CD4-positive, alpha-beta T cell treated with Interferon gamma for 1 hour (primary cell): ENCODE data around the gene MAPKAPK2.

Source experiments
- DNase-seq: peaks from one replicate; pipeline ENCODE4 v3.0.0-alpha.2; 2020

Gene MAPKAPK2

DNA sequence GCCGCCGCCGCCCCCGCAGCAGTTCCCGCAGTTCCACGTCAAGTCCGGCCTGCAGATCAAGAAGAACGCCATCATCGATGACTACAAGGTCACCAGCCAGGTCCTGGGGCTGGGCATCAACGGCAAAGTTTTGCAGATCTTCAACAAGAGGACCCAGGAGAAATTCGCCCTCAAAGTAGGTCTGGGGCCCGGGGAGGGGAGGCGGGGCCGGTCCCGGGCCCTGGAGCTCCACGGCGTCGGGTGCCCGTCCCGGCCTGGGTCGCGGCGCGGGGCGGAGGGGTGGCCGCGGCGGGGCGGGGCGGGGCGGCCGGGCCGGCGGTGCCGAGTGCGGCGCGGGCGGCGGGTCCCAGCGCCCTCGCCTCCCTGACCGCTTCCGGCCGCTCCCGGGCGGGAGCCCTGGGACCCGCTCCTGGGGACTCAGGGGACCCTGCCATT, 646 bp downstream of the MAPKAPK2 start:
- DNase-seq, result peak; percentile 31

- DNase-seq, result peak; percentile 72
Observed at GRCh38 chr1:206685769-206686477, 1.2 kb downstream of the MAPKAPK2 start.

DNA sequence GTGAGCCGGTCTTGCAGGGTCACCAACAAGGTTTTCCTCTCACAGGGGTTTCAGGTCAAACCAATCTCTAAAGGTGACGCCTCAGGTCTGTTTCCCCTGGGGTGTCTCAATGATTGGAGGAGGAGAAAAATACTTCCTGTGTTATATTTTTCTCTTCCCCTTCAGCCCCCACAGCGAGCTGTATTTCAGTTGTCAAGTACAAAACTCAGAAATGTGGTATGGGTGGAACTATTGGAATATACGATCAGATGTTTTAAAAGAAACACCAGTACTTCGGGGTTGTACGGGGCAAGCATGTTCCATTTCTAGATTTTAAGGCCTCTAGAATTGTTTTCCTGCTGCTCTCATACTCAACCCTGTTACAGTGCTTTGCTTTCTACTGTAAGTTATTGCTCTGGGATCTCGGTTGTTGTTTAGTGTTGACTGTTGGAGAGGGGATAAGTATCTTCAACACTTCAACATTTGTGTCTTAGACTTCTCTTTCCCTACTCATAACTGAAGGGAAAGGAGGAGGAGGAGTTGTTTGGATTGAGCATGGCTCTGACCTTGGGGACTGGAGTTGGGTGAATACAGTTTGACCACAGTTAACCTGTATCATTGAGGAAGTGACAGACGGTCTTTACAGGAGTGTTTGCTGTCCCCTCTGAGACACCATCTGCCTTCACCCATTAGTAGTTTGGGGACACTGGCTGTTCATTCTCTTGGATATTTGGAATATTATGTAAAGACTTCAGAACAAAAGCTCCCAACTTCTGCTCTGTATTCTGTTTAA, 2.0 kb downstream of the MAPKAPK2 start:
- peak; percentile 42 for DNase-seq

DNA sequence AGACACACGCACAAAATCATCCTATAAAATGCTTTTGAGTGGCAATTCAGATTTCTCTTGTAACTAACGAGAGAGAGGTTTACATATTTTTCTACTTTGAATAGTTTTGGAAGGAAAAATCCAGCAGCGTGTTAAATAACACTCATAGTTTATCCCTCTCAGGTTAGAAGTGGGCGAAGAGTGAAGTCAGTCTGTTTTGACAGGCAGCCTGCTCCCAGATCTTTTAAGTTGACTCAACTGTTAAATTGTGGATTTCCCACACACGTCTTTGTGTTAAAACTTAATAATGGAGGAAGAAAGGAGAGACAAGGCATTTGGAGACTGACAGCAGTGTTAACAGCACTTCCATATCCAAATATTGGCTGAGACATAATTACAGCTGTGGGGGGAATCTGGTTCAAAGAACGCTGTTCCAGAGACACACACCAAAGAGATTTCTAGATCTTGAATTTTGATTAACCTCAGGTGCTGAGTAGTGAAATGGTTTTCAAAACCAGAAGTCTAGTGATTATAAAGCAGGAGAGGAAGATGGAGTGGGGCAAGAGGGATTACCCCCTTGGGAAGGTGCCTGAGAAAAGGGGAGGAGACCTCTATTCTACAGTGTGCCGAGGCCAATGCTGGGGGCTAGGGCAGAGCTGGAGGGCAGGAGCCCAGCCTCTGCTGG, 2.7 kb downstream of the MAPKAPK2 start:
- no peak for DNase-seq

DNA sequence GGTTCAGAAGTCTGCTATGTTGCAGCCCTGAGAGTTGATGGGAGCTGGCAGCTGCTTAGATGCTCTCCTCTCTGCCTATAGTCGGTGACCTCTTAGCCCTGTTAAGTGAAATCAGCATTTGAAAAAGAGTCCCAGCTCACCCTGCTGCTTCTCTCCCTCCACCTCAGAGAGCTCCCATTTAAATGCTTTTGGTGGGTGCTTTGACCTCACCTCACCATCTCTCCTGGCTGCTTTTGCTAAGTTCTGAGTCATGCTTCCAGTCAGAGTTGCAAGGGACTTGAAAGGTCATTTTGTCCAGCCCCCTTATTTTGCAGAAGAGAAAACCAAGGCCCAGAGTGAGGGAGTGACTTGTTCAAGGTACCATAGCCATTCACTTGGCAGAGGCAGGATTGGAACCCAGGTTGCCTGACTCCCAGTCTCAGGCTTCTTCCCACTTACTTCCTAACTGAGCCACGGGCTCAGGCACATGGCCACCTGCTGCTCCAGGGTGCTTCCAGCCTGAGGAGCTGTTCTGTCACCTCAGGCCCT, 3.3 kb downstream of the MAPKAPK2 start:
- no peak for DNase-seq

- no peak for DNase-seq
Observed at GRCh38 chr1:206690516-206690915, 5.8 kb downstream of the MAPKAPK2 start.

GRCh38 chr1:206691604-206692003, 6.9 kb downstream of the MAPKAPK2 start:
- DNase-seq, result no peak

DNA sequence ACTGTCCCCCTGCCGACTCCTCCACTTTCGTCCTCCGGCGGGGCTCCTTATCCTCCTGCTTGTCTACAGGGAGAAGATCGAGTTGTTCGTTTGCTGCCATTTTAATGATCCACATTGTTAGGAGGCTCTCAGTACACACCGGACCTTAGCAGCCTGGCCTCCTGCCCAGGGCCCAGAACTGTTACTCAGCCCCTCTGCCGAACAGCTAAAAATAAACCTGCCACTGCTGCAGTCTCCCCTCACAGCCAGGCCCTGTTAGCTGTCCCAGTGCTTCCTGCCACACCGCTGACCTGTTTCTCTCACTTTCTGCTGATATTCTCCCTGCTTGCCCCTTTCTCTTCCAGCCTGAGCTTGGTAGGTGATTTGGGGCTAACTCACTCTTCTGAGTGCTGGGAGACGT, 8.3 kb downstream of the MAPKAPK2 start:
- DNase-seq, result no peak

DNA sequence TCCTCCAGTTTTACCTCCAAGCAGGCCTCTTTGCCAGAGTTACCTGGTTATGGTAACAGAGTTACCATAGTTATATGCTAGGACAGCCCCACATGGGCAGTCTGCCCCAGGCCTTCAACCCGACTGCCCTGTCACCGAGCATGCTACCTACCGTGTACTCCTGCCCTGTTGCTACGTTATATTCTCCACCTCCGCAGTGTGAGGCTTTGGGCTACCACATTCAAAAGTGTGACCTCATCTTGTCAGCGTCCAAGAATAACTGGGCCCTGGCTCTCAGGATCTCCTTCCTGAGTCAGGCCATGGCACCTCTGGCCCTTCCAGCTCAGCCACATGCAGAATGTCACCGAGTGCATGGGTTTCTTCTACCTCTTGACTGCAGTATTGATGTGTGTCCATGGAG, 8.9 kb downstream of the MAPKAPK2 start:
- DNase-seq, result no peak

- no peak for DNase-seq
Observed at GRCh38 chr1:206694171-206695124, 9.7 kb downstream of the MAPKAPK2 start.

- no peak for DNase-seq
Observed at GRCh38 chr1:206695733-206696132, 11.0 kb downstream of the MAPKAPK2 start.

DNA sequence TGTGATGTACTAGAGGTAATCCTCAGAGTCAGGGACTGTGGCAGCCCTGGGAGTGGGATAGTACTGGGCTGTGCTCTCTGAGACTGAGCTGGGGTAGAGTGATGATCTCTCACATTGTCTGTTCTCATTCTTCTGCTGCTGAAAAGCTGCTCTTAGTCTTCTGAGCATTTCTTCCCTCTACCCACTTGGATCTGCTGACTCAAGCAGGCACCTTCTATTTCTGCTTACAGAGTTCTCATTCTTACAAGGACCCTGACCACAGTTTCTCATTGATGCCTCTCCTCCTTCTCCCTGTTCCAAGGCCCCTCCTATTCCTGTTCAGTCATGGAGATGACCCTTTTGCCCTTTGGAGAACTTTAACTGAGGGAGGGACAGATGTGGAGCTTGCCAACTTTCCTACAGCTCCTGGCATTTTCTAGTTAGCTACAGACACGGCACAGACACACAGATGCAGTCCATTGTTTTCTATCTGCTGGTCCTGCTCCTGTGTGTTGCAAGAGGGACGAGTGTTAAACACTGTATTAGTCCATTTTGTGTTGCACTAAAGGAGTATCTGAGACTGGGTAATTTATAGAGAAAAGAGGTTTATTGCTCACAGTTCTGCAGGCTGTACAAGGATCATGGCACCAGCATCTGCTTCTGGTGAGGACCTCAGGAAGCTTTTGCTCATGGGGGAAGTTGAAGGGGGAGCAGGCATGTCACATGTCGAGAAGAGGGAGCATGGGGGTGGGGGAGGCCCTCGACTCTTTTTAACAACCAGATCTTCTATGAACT, 12.3 kb downstream of the MAPKAPK2 start:
- DNase-seq, result no peak

DNA sequence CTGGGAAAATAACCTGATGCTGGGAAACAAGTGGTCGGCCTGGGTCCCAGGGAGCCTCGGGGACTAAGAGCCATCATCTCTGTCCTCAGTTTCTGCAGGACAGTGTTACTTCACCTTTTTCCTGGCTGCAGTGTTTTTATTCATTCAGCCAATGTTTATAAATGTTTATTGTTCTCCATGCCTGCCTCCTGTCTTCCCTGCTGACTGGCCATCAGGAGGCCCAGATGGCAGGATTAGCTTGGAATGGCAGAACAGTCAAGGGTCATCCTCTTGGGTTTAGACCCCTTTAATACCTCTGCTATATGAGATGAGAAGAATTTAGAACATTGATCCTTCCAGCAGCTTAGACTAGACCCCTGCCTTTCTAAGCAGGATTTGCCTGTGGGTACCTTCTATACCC, 13.3 kb downstream of the MAPKAPK2 start:
- no peak for DNase-seq

DNA sequence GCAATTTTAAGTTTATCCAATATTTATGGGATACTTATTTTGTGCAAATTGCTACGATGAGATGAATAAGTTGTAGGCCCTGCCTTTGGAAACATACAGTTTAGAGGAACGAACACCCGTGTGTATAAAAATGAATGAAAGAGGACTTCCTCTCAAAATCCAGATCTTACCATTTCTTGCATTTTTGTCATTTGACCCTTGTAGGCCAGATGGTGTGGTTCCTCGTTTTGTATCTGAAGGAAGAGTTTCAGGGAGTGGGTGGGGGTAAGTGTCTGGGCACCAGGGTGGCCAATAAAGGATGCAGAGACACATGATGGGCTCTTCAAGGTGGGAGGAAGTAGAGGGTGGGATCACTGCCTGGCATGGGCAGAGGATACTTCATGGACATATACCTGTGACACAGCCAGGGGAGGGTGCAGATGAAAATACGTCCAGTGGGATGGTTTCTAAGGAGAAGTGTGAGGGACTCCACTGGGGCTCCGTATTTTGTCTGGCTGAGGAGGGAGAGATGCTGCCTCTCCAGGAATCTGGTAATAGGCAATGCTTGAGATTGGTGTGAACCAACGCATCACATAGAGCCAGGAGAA, 14.4 kb downstream of the MAPKAPK2 start:
- no peak for DNase-seq

- no peak for DNase-seq
Observed at GRCh38 chr1:206699626-206700025, 14.9 kb downstream of the MAPKAPK2 start.

- DNase-seq, result no peak
Observed at GRCh38 chr1:206700445-206701036, 15.8 kb downstream of the MAPKAPK2 start.

- no peak for DNase-seq
Observed at GRCh38 chr1:206702260-206702659, 17.6 kb downstream of the MAPKAPK2 start.

DNA sequence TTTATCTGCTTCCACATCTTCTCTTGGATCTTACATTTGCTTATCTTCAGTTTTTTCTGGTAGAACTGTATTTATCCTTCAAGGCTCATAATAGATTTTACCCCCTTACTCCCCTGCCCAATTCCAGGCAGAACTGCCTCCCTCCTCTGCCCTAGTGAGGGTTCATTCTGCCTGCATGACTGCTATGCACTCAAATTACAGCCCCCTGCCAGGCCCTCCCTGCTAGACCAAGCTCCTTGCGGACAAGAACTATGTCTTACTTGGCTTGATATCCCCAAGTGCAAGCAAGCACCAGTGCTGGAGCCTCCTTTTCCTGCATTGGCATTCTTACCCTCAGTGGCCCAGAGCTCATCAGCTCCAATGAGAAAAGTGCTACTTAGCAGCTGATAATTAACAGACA, 18.1 kb downstream of the MAPKAPK2 start:
- no peak for DNase-seq

- DNase-seq, result peak; percentile 63
Observed at GRCh38 chr1:206703661-206704060, 19.0 kb downstream of the MAPKAPK2 start.

- no peak for DNase-seq
Observed at GRCh38 chr1:206704226-206704625, 19.5 kb downstream of the MAPKAPK2 start.

DNA sequence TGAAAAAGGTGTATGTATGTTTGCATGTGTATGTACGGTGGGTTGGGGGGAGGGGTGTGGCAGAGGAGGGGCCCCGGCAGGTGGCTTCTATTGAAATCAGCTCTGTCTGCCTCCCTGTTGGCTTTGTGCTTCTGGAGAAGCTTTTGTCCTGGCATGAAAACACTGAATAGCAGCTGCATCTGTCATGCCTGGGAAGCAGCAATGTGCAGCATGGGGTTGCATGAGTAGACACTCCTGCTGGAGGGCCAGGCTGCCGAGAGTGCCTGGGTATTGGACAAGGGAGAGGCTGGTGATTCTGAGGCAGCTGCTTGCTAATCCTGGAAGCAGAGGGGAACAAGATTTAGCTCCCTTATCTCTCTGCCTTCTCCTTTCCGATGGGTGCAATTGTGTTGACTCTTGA, 20.5 kb downstream of the MAPKAPK2 start:
- no peak for DNase-seq
